ENCODE data around the gene LIPF.

- no peak for TF ChIP-seq YY1 (IDR thresholded peaks at IDR 0.05)
- TF ChIP-seq CTCF (IDR thresholded peaks at IDR 0.05; ENCODE audit: low read depth, low read length, missing input control), result no peak
- no peak for TF ChIP-seq MAX (IDR thresholded peaks at IDR 0.05)
- TF ChIP-seq RAD21 (IDR thresholded peaks at IDR 0.05), result no peak
- TF ChIP-seq JUND (IDR thresholded peaks at IDR 0.05), result no peak
- TF ChIP-seq, protein P1, sequence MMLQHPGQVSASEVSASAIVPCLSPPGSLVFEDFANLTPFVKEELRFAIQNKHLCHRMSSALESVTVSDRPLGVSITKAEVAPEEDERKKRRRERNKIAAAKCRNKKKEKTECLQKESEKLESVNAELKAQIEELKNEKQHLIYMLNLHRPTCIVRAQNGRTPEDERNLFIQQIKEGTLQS (IDR thresholded peaks at IDR 0.05), result no peak
- TF ChIP-seq TAF1 (conservative IDR thresholded peaks at IDR 0.05), result no peak
- no peak for TF ChIP-seq FOXA1 (IDR thresholded peaks at IDR 0.05)
- no peak for TF ChIP-seq GABPA (IDR thresholded peaks at IDR 0.05 in 1 of 2, conservative IDR thresholded peaks at IDR 0.05 in 1 of 2)
- TF ChIP-seq RXRA (IDR thresholded peaks at IDR 0.05), result no peak
- TF ChIP-seq SP1 (IDR thresholded peaks at IDR 0.05), result no peak
- TF ChIP-seq, protein P2, sequence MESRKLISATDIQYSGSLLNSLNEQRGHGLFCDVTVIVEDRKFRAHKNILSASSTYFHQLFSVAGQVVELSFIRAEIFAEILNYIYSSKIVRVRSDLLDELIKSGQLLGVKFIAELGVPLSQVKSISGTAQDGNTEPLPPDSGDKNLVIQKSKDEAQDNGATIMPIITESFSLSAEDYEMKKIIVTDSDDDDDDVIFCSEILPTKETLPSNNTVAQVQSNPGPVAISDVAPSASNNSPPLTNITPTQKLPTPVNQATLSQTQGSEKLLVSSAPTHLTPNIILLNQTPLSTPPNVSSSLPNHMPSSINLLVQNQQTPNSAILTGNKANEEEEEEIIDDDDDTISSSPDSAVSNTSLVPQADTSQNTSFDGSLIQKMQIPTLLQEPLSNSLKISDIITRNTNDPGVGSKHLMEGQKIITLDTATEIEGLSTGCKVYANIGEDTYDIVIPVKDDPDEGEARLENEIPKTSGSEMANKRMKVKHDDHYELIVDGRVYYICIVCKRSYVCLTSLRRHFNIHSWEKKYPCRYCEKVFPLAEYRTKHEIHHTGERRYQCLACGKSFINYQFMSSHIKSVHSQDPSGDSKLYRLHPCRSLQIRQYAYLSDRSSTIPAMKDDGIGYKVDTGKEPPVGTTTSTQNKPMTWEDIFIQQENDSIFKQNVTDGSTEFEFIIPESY (IDR thresholded peaks at IDR 0.05), result no peak
- no peak for TF ChIP-seq HNF4A (conservative IDR thresholded peaks at IDR 0.05)
- no peak for TF ChIP-seq REST (IDR thresholded peaks at IDR 0.05)
These were observed 11.6 kb upstream of the LIPF start for GRCh38 chr10:88652616-88653015.
